Ishikawa (cell line): Measurements from ENCODE around the gene TSPAN9.

Experiments used
- CEBPB ChIP-seq: IDR thresholded peaks from 2 replicates; pipeline ENCODE4 v1.6.1; 2012
- CREB1 ChIP-seq: IDR thresholded peaks from 2 replicates; pipeline ENCODE4 v1.6.1; 2012; ENCODE audit warnings: low read depth
- EGR1 ChIP-seq: IDR thresholded peaks from 2 replicates; pipeline ENCODE4 v1.6.1; 2012
- EP300 ChIP-seq: IDR thresholded peaks from 2 replicates; pipeline ENCODE4 v1.6.1; 2012; ENCODE audit warnings: borderline replicate concordance
- FOXM1 ChIP-seq: IDR thresholded peaks from 2 replicates; pipeline ENCODE4 v1.6.1; 2012; ENCODE audit warnings: low read depth, borderline replicate concordance
- NFIC ChIP-seq: IDR thresholded peaks from 2 replicates; pipeline ENCODE4 v1.6.1; 2012
- RAD21 ChIP-seq: IDR thresholded peaks from 2 replicates; pipeline ENCODE4 v1.6.1; 2012; ENCODE audit warnings: low read depth
- TAF1 ChIP-seq: IDR thresholded peaks from 2 replicates; pipeline ENCODE4 v1.6.1; 2012; ENCODE audit warnings: low read depth, mild to moderate bottlenecking
- TCF12 ChIP-seq: IDR thresholded peaks from 2 replicates; pipeline ENCODE4 v1.6.1; 2012; ENCODE audit warnings: low read depth
- TEAD4 ChIP-seq: IDR thresholded peaks from 2 replicates; pipeline ENCODE4 v1.6.1; 2012
- YY1 ChIP-seq: IDR thresholded peaks from 2 replicates; pipeline ENCODE4 v1.6.1; 2012; ENCODE audit warnings: low read depth
- ZBTB7A ChIP-seq: IDR thresholded peaks from 2 replicates; pipeline ENCODE4 v1.6.1; 2012; ENCODE audit warnings: low read depth
- TF ChIP-seq, protein P1 (sequence below): IDR thresholded peaks from 2 replicates; pipeline ENCODE4 v1.6.1; 2012; ENCODE audit warnings: low read depth, mild to moderate bottlenecking
- TF ChIP-seq, protein P2 (sequence below): IDR thresholded peaks from 2 replicates; pipeline ENCODE4 v1.6.1; 2012
- TF ChIP-seq, protein P3 (sequence below): IDR thresholded peaks from 2 replicates; pipeline ENCODE4 v1.6.1; 2012

The TSPAN9 gene

DNA sequence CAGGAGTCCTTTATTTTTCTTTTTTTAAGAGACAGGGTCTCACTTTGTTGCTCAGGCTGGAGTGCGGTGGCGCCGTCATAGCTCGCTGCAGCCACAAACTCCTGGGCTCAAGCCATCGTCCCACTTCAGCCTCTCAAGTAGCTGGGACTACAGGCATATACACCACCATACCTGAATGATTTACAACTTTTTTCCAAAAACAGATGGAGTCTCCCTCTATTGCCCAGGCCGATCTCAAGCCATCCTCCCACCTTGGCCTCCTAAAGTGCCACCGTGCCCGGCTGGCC lies 205.1 kb downstream of the TSPAN9 start:
- TF ChIP-seq CEBPB = no peak
- TF ChIP-seq, protein P1, sequence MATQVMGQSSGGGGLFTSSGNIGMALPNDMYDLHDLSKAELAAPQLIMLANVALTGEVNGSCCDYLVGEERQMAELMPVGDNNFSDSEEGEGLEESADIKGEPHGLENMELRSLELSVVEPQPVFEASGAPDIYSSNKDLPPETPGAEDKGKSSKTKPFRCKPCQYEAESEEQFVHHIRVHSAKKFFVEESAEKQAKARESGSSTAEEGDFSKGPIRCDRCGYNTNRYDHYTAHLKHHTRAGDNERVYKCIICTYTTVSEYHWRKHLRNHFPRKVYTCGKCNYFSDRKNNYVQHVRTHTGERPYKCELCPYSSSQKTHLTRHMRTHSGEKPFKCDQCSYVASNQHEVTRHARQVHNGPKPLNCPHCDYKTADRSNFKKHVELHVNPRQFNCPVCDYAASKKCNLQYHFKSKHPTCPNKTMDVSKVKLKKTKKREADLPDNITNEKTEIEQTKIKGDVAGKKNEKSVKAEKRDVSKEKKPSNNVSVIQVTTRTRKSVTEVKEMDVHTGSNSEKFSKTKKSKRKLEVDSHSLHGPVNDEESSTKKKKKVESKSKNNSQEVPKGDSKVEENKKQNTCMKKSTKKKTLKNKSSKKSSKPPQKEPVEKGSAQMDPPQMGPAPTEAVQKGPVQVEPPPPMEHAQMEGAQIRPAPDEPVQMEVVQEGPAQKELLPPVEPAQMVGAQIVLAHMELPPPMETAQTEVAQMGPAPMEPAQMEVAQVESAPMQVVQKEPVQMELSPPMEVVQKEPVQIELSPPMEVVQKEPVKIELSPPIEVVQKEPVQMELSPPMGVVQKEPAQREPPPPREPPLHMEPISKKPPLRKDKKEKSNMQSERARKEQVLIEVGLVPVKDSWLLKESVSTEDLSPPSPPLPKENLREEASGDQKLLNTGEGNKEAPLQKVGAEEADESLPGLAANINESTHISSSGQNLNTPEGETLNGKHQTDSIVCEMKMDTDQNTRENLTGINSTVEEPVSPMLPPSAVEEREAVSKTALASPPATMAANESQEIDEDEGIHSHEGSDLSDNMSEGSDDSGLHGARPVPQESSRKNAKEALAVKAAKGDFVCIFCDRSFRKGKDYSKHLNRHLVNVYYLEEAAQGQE = no peak
- TF ChIP-seq FOXM1 = no peak
- TF ChIP-seq EGR1 = no peak
- no peak for TF ChIP-seq YY1
- TF ChIP-seq ZBTB7A = no peak
- TF ChIP-seq NFIC = no peak
- TF ChIP-seq CREB1 = no peak
- no peak for TF ChIP-seq RAD21
- no peak for TF ChIP-seq EP300
- TF ChIP-seq TCF12 = no peak

DNA sequence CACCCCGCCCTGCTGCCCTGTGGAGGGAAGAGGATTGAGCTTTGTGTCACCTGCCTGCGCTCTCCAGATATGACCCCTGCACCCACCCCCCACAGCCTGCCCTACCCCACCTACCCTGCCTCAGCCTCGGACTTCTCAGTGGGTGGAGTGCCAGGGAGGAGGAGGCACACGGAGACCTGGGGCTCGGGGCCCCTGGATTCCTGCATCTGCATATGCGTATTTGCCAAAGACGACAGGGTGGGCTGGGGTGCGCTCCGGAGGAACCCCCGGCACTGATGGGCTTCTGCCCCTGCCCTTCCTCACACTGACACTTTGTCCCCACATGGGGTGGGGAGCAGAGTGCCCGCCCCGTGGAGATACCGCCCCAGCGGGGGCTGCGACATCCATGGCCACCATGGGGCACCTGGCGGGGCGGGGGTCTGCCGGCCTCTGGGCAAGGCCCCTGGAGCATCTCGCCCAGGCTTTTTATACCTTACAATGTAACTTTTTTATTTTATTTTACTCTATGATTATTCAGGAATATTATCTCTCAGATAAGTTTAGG lies 206.0 kb downstream of the TSPAN9 start:
- TF ChIP-seq ZBTB7A = no peak
- no peak for TF ChIP-seq EP300
- TF ChIP-seq, protein P2, sequence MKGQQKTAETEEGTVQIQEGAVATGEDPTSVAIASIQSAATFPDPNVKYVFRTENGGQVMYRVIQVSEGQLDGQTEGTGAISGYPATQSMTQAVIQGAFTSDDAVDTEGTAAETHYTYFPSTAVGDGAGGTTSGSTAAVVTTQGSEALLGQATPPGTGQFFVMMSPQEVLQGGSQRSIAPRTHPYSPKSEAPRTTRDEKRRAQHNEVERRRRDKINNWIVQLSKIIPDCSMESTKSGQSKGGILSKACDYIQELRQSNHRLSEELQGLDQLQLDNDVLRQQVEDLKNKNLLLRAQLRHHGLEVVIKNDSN = no peak
- TF ChIP-seq RAD21 = no peak
- TF ChIP-seq, protein P1 = no peak
- TF ChIP-seq EGR1 = no peak
- TF ChIP-seq NFIC = no peak
- TF ChIP-seq TAF1 = no peak
- TF ChIP-seq, protein P3, sequence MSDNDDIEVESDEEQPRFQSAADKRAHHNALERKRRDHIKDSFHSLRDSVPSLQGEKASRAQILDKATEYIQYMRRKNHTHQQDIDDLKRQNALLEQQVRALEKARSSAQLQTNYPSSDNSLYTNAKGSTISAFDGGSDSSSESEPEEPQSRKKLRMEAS = no peak
- no peak for TF ChIP-seq TCF12
- TF ChIP-seq FOXM1 = no peak
- no peak for TF ChIP-seq YY1
- TF ChIP-seq TEAD4 = no peak

DNA sequence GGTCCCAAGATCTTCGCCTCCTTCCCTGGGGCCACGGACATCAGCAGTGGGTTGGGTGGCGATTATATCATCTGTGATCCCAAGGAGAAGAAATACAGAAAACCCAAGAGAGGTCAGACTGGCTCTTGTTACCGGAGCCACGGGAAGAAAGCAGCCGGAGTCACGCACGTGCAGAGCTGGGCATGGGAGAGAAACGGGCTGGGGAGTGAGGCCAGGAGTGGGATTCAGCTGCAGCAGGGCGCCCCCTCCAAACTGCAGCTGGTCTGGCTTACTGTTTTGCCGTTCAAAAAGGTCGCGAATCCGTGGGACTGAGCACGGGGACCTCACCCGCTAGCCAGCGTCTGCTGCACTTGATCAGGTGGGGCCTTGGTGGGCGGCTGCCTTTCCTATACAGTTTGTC lies 207.2 kb downstream of the TSPAN9 start:
- no peak for TF ChIP-seq ZBTB7A
- TF ChIP-seq TCF12 = no peak
- TF ChIP-seq, protein P2 = no peak
- TF ChIP-seq CREB1 = no peak
- TF ChIP-seq YY1 = no peak
- TF ChIP-seq TEAD4 = no peak
- TF ChIP-seq NFIC = no peak
- no peak for TF ChIP-seq CEBPB
- TF ChIP-seq EGR1 = no peak
- no peak for TF ChIP-seq RAD21

DNA sequence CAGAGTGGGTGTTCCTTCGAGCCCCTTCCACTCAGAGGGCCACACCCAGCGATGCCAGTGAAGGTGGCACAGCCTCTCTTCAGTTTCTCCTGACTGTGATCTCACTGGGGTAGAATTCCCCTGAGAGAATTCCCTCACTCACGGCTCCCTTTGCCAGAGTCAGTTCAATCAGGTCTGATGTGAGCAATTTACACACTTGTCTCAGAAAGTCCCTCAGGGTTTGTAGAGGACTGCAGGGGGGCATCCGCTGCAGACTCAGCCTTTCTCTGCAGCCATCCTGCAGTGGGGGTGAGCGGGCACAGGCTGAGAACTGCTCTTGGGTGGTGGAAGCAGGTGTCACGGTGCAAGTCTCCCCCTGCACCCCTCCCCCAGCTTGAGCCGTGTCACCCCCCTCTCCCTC lies 208.4 kb downstream of the TSPAN9 start:
- TF ChIP-seq YY1 (no peak), FOXM1 (no peak), TAF1 (no peak), RAD21 (no peak), CREB1 (no peak), EGR1 (no peak), EP300 (no peak), TCF12 (no peak), TEAD4 (no peak), CEBPB (no peak), ZBTB7A (no peak), NFIC (no peak)
- TF ChIP-seq, protein P1 = no peak
- TF ChIP-seq, protein P2 = no peak
- TF ChIP-seq, protein P3 = no peak
